GM08714 (cell line): Measurements from ENCODE around the gene MRPS6.

Source experiments
- H3K4me3 ChIP-seq: fragments of 200-500 bp; sonication (Bioruptor generic); 2 replicates; pipeline ENCODE4 v1.5.1; 2014; ENCODE audit warnings: mild to moderate bottlenecking, low read length, inconsistent platforms
- ZNF274 ChIP-seq: IDR thresholded peaks from 2 replicates; pipeline ENCODE4 v1.6.1; 2012; ENCODE audit warnings: mild to moderate bottlenecking, low read depth, low read length

The MRPS6 gene

GRCh38 chr21:34043333-34043732, 30.0 kb upstream of the MRPS6 start:
- no peak for TF ChIP-seq ZNF274
- no peak overlapping the region for H3K4me3 ChIP-seq

GRCh38 chr21:34046917-34047316, 26.5 kb upstream of the MRPS6 start:
- no peak overlapping the region for H3K4me3 ChIP-seq
- no peak for TF ChIP-seq ZNF274

GRCh38 chr21:34047835-34048234, 25.5 kb upstream of the MRPS6 start:
- no peak overlapping the region for H3K4me3 ChIP-seq
- no peak for TF ChIP-seq ZNF274

- no peak overlapping the region for H3K4me3 ChIP-seq
- no peak for TF ChIP-seq ZNF274
Observed at GRCh38 chr21:34052171-34052570, 21.2 kb upstream of the MRPS6 start.

GRCh38 chr21:34054259-34054658, 19.1 kb upstream of the MRPS6 start:
- H3K4me3 ChIP-seq, result no peak overlapping the region
- no peak for TF ChIP-seq ZNF274

GRCh38 chr21:34055615-34056014, 17.8 kb upstream of the MRPS6 start:
- TF ChIP-seq ZNF274, result no peak
- no peak overlapping the region for H3K4me3 ChIP-seq

GRCh38 chr21:34061983-34062382, 11.4 kb upstream of the MRPS6 start:
- no peak for TF ChIP-seq ZNF274
- no peak overlapping the region for H3K4me3 ChIP-seq

- TF ChIP-seq ZNF274, result no peak
- no peak overlapping the region for H3K4me3 ChIP-seq
Observed at GRCh38 chr21:34065027-34065426, 8.4 kb upstream of the MRPS6 start.

GRCh38 chr21:34071683-34072082, 1.7 kb upstream of the MRPS6 start:
- no peak overlapping the region for H3K4me3 ChIP-seq
- no peak for TF ChIP-seq ZNF274

GRCh38 chr21:34072145-34073031, 990 bp upstream of the MRPS6 start:
- peak overlapping the region; percentile 68; the same call in 1 of the 2 replicates for H3K4me3 ChIP-seq
- TF ChIP-seq ZNF274, result no peak

- no peak for TF ChIP-seq ZNF274
- H3K4me3 ChIP-seq, result peak overlapping the region; percentile 81
Observed at GRCh38 chr21:34073749-34074282, 438 bp downstream of the MRPS6 start.

GRCh38 chr21:34074283-34075090, 1.1 kb downstream of the MRPS6 start:
- TF ChIP-seq ZNF274, result no peak
- H3K4me3 ChIP-seq, result peak overlapping the region; percentile 81

GRCh38 chr21:34075091-34075425, 1.7 kb downstream of the MRPS6 start:
- TF ChIP-seq ZNF274, result no peak
- peak overlapping the region; percentile 81 for H3K4me3 ChIP-seq

- TF ChIP-seq ZNF274, result no peak
- peak overlapping the region; percentile 58 for H3K4me3 ChIP-seq
Observed at GRCh38 chr21:34075760-34076660, 2.6 kb downstream of the MRPS6 start.
